Sigmoid colon (tissue), 7 donors: ENCODE measurements around the gene SSBP4. TPM values are rescaled to one million over a fixed set of nuclear protein-coding genes. Genes with fewer than 3 reads are reported as not detected.

Experiments
- DNase-seq: peaks from one replicate; pipeline ENCODE4 v3.0.0-alpha.2; 2019
- H3K27ac ChIP-seq, 4 donors: fragments of 200-600 bp; sonication (generic); one replicate each; pipeline ENCODE4 v1.5.1; 2016 to 2019; ENCODE audit warnings: mild to moderate bottlenecking in 1 of 4
- H3K27me3 ChIP-seq, 3 donors: fragments of 200-600 bp; sonication (generic); one replicate each; pipeline ENCODE4 v1.5.1; 2019; ENCODE audit warnings: mild to moderate bottlenecking in 1 of 3
- H3K36me3 ChIP-seq, 4 donors: fragments of 200-600 bp; sonication (generic); one replicate each; pipeline ENCODE4 v1.5.1; 2016 to 2019
- H3K4me1 ChIP-seq, 4 donors: fragments of 200-600 bp; sonication (generic); one replicate each; pipeline ENCODE4 v1.5.1; 2017 to 2019
- H3K4me3 ChIP-seq, 4 donors: fragments of 200-600 bp; sonication (generic); one replicate each; pipeline ENCODE4 v1.5.1; 2017 to 2019; ENCODE audit warnings: mild to moderate bottlenecking in 2 of 4, moderate library complexity in 1 of 4
- H3K9me3 ChIP-seq, 4 donors: fragments of 200-600 bp in 3 of 4; sonication (generic) in 3 of 4; one replicate each; pipeline versions ENCODE4 v1.5.1 to v1.6.1; 2013 to 2019
- CTCF ChIP-seq, 4 experiments: fragments of 450-650 bp in 3 of 4; fragments of 200-600 bp in 1 of 4; IDR thresholded peaks; one replicate each; pipeline ENCODE4 v1.5.1; 2016 to 2019; ENCODE audit warnings: antibody characterized with exemption in 4 of 4, mild to moderate bottlenecking in 3 of 4, moderate library complexity in 2 of 4
- EP300 ChIP-seq, 4 donors: sonication (generic); formaldehyde crosslinking; IDR thresholded peaks; one replicate each; pipeline ENCODE4 v1.6.1; 2017; ENCODE audit warnings: antibody characterized with exemption in 4 of 4
- POLR2A ChIP-seq, 2 donors: fragments of 450-650 bp; IDR thresholded peaks; one replicate each; pipeline ENCODE4 v1.6.1; 2016; ENCODE audit warnings: antibody characterized with exemption in 2 of 2, mild to moderate bottlenecking in 2 of 2, moderate library complexity in 2 of 2
- POLR2AphosphoS5 ChIP-seq, 4 donors: sonication (generic); formaldehyde crosslinking; IDR thresholded peaks; one replicate each; pipeline ENCODE4 v1.6.1; 2017; ENCODE audit warnings: antibody characterized with exemption in 4 of 4
- WGBS, 2 donors: extraction: QIAGEN DNeasy Blood & Tissue Kit; methylation state at CpG; one replicate each; pipeline ENCODE4 v1.1.7; 2013; 5-methylcytosine and 5-hydroxymethylcytosine counted together
- intact Hi-C: fragments of 100-400 bp; cut with DNase I; formaldehyde crosslinking; loops from one replicate; pipeline ENCODE4 v1.15.1; 2023
- polyA plus RNA-seq, 3 donors: library from polyadenylated mRNA; stranded (reverse); fragments of 200-250 nt; gene quantifications; one replicate each; pipeline ENCODE4 v1.2.3, GENCODE V29; 2013
- total RNA-seq, 4 donors: library from RNA; depleted of rRNA; stranded (reverse); fragments of >200 nt; gene quantifications; one replicate each; pipeline ENCODE4 v1.1.0, GENCODE V29; 2016
- donor health status: healthy with polysubstance abuse.
- donor health status: Bipolar disorder and iron deficiency.
- donor health status: healthy.

SSBP4 gene
- total and polyA plus RNA-seq, 7 donors = 13.9 to 71.4 (median 52.4) TPM

- H3K36me3 ChIP-seq = peaks cover 0 to 14% (median 4%) of the 10 kb centered on the region in 4 donors
- no peaks in the 10 kb centered on the region for H3K27me3 ChIP-seq
- TF ChIP-seq EP300 (IDR thresholded peaks at IDR 0.05) = no peak
- TF ChIP-seq POLR2A (IDR thresholded peaks at IDR 0.05) = no peak
- TF ChIP-seq POLR2AphosphoS5 (IDR thresholded peaks at IDR 0.05) = no peak
- no peak for TF ChIP-seq CTCF (IDR thresholded peaks at IDR 0.05)
- WGBS, 2 donors = 87 to 92% methylated on average over 14 of the region's 14 CpGs
- H3K4me3 ChIP-seq = no peak overlapping the region
- H3K27ac ChIP-seq = peak overlapping the region in 3 of 4 donors; percentile 7 to 81 (median 17)
- intact Hi-C loops = no loop called here
- peaks cover 0 to 71% (median 65%) of the 10 kb centered on the region in 4 donors for H3K4me1 ChIP-seq
- no peaks in the 10 kb centered on the region for H3K9me3 ChIP-seq
- DNase-seq = no peak
These were observed 57.4 kb downstream of the SSBP4 start for GRCh38 chr19:18476507-18477041.

GRCh38 chr19:18477042-18477779 is 58.0 kb downstream of the SSBP4 start:
- TF ChIP-seq EP300 (IDR thresholded peaks at IDR 0.05) (no peak), POLR2A (IDR thresholded peaks at IDR 0.05) (no peak), POLR2AphosphoS5 (IDR thresholded peaks at IDR 0.05) (no peak), CTCF (IDR thresholded peaks at IDR 0.05) (no peak)
- peak overlapping the region in 3 of 4 donors; percentile 7 to 87 (median 81) for H3K27ac ChIP-seq

GRCh38 chr19:18477974-18478373 is 58.8 kb downstream of the SSBP4 start:
- 73 to 89% methylated on average over 8 of the region's 8 CpGs for WGBS, 2 donors
- Histone ChIP-seq H3K4me3 (no peak overlapping the region), H3K4me1 (peaks cover 0 to 70% (median 66%) of the 10 kb centered on the region in 4 donors), H3K36me3 (peaks cover 0 to under 1% (median 0%) of the 10 kb centered on the region in 4 donors), H3K27me3 (no peaks in the 10 kb centered on the region), H3K9me3 (no peaks in the 10 kb centered on the region), H3K27ac (peak overlapping the region; percentile 78 to 87 (median 83))
- no peak for TF ChIP-seq EP300 (IDR thresholded peaks at IDR 0.05)
- no peak for TF ChIP-seq POLR2AphosphoS5 (IDR thresholded peaks at IDR 0.05)
- TF ChIP-seq POLR2A (IDR thresholded peaks at IDR 0.05) = no peak
- TF ChIP-seq CTCF (IDR thresholded peaks at IDR 0.05) = no peak
- intact Hi-C loops = no loop called here
- DNase-seq = no peak

More at GRCh38 chr19:18477042-18477779, 58.0 kb downstream of the SSBP4 start:
- 88% methylated on average over 24 of the region's 24 CpGs for WGBS, 2 donors
- Histone ChIP-seq H3K9me3 (no peaks in the 10 kb centered on the region), H3K4me3 (no peak overlapping the region), H3K36me3 (peaks cover 0 to 9% (median 1%) of the 10 kb centered on the region in 4 donors), H3K27me3 (no peaks in the 10 kb centered on the region), H3K4me1 (peaks cover 0 to 71% (median 65%) of the 10 kb centered on the region in 4 donors)
- intact Hi-C loops = no loop called here
- no peak for DNase-seq

GRCh38 chr19:18478545-18479311 is 59.5 kb downstream of the SSBP4 start:
- H3K27ac ChIP-seq = peak overlapping the region; percentile 78 to 87 (median 83)
- intact Hi-C loops = no loop called here
- no peak overlapping the region for H3K4me3 ChIP-seq
- peaks cover 0 to 70% (median 61%) of the 10 kb centered on the region in 4 donors for H3K4me1 ChIP-seq
- no peaks in the 10 kb centered on the region for H3K27me3 ChIP-seq
- 64 to 70% methylated on average over 17 of the region's 17 CpGs for WGBS, 2 donors
- no peaks in the 10 kb centered on the region for H3K36me3 ChIP-seq
- no peaks in the 10 kb centered on the region for H3K9me3 ChIP-seq
- TF ChIP-seq POLR2AphosphoS5 (IDR thresholded peaks at IDR 0.05) = peak; percentile 43 to 89 (median 64)
- TF ChIP-seq POLR2A (IDR thresholded peaks at IDR 0.05) = no peak
- TF ChIP-seq EP300 (IDR thresholded peaks at IDR 0.05) = peak in 3 of 4 donors; percentile 63 to 80 (median 78)
- no peak for TF ChIP-seq CTCF (IDR thresholded peaks at IDR 0.05)
- peak; percentile 94 for DNase-seq
